ENCODE results near the gene ZNF837.

The ZNF837 gene

GRCh38 chr19:58397533-58398037, 16.8 kb upstream of the ZNF837 start:
- intact Hi-C loops (cut with DNase I): no loop called here
- no peak for DNase-seq

GRCh38 chr19:58396691-58397532, 16.1 kb upstream of the ZNF837 start:
- intact Hi-C loops (cut with DNase I): no loop called here
- no peak for DNase-seq

- intact Hi-C loops (cut with DNase I): no loop called here
- DNase-seq: no peak
These were observed 15.3 kb upstream of the ZNF837 start for GRCh38 chr19:58395979-58396627.

GRCh38 chr19:58395220-58395978, 14.6 kb upstream of the ZNF837 start, which contains the start of gene RNF225:
TSS of gene RNF225 (plus strand) at chr19:58395656. CDS start at chr19:58396090, 434 bp downstream.
- intact Hi-C loops (cut with DNase I): no loop called here
- no peak for DNase-seq

- intact Hi-C loops (cut with DNase I): no loop called here
- no peak for DNase-seq
These were observed 14.0 kb upstream of the ZNF837 start for GRCh38 chr19:58394821-58395219.

GRCh38 chr19:58393725-58394033, 12.8 kb upstream of the ZNF837 start:
- intact Hi-C loops (cut with DNase I): no loop called here
- no peak for DNase-seq

GRCh38 chr19:58392945-58393724, 12.3 kb upstream of the ZNF837 start:
- intact Hi-C loops (cut with DNase I): no loop called here
- DNase-seq: no peak

GRCh38 chr19:58388175-58388526, 7.3 kb upstream of the ZNF837 start:
- intact Hi-C loops (cut with DNase I): no loop called here
- no peak for DNase-seq

- intact Hi-C loops (cut with DNase I): no loop called here
- DNase-seq: no peak
These were observed 6.7 kb upstream of the ZNF837 start for GRCh38 chr19:58387338-58388174.

GRCh38 chr19:58386576-58387337, 5.9 kb upstream of the ZNF837 start, which contains the start of gene RPS5:
TSS of gene RPS5 (plus strand) at chr19:58387269. CDS start at chr19:58388138, 869 bp downstream.
- intact Hi-C loops (cut with DNase I): no loop called here
- peak; percentile 92 to 99 (median 97) for DNase-seq

- intact Hi-C loops (cut with DNase I): no loop called here
- DNase-seq: peak in 4 of 42 donors; percentile 26 to 50 (median 36)
These were observed 5.2 kb upstream of the ZNF837 start for GRCh38 chr19:58385891-58386575.

- intact Hi-C loops (cut with DNase I): no loop called here
- no peak for DNase-seq
These were observed 4.6 kb upstream of the ZNF837 start for GRCh38 chr19:58385313-58385890.

GRCh38 chr19:58382997-58383603, 2.3 kb upstream of the ZNF837 start:
- no peak for DNase-seq
- intact Hi-C loops (cut with DNase I): no loop called here

- intact Hi-C loops (cut with DNase I): loop anchor here (2.0 kb wide), 1 partner anchor 55 kb away; the partner anchor contains the start of gene ZSCAN22
- no peak for DNase-seq
These were observed 806 bp upstream of the ZNF837 start for GRCh38 chr19:58381460-58382212.

GRCh38 chr19:58380037-58380661, 681 bp downstream of the ZNF837 start:
- intact Hi-C loops (cut with DNase I): loop anchor here (2.0 kb wide), 1 partner anchor 53 kb away; the partner anchor contains the start of gene ZSCAN22
- DNase-seq: peak in 3 of 42 donors; percentile 12 to 34 (median 26)
